H1 (cell line): ENCODE results near the gene SH3PXD2A. TPM values are rescaled to one million over a fixed set of nuclear protein-coding genes. Genes with fewer than 3 reads are reported as not detected.
A peak's percentile ranks its signal among the peaks of the same experiment; 100 is the strongest.

Experiments
- CTCF ChIA-PET: fragments of 300-600 bp; sonication (Branson Sonifier 250); formaldehyde crosslinking; loops from one replicate; lab custom pipeline; 2021; ENCODE audit not compliant: partially characterized antibody; lab: Charles Lee
- POLR2A ChIA-PET: fragments of 300-600 bp; sonication (Branson Sonifier 250); formaldehyde crosslinking; loops from one replicate; lab custom pipeline; 2021; ENCODE audit warnings: inconsistent platforms; ENCODE audit not compliant: partially characterized antibody; lab: Charles Lee
- DNase-seq, 2 experiments: peaks; one replicate each; pipeline versions ENCODE4 v3.0.0 to v3.0.0-alpha.2; 2010 to 2022; ENCODE audit warnings: low spot score in 2 of 2, low read depth in 1 of 2, mixed read lengths in 1 of 2
- FAIRE-seq: peaks from 2 replicates; lab custom pipeline; 2011; peaks lifted over from hg19 to GRCh38; lab: Jason Lieb, UNC
- H2AFZ ChIP-seq: 2 replicates; pipeline ENCODE4 v1.8.1; 2012; ENCODE audit warnings: low read length, inconsistent platforms
- H2AK5ac ChIP-seq: 2 replicates; pipeline ENCODE4 v1.6.1; 2013; ENCODE audit warnings: low read depth, low read length
- H2BK120ac ChIP-seq: replicated peaks from 2 replicates; pipeline ENCODE3; 2013; ENCODE audit warnings: low read depth, low read length, inconsistent platforms
- H2BK12ac ChIP-seq: 2 replicates; pipeline ENCODE4 v1.6.1; 2013; ENCODE audit warnings: low read depth, low read length
- H2BK15ac ChIP-seq: 2 replicates; pipeline ENCODE4 v1.6.1; 2013; ENCODE audit warnings: low read length
- H2BK20ac ChIP-seq: 2 replicates; pipeline ENCODE4 v1.6.1; 2013; ENCODE audit warnings: low read length
- H2BK5ac ChIP-seq: 2 replicates; pipeline ENCODE4 v1.6.1; 2013; ENCODE audit warnings: low read depth, low read length
- H3K14ac ChIP-seq: 2 replicates; pipeline ENCODE4 v1.6.1; 2013; ENCODE audit warnings: inconsistent platforms; ENCODE audit not compliant: insufficient read length
- H3K18ac ChIP-seq: 2 replicates; pipeline ENCODE4 v1.6.1; 2013; ENCODE audit warnings: low read length; ENCODE audit errors: extremely low read depth
- H3K23ac ChIP-seq: 2 replicates; pipeline ENCODE4 v1.6.1; 2013; ENCODE audit warnings: inconsistent platforms; ENCODE audit not compliant: insufficient read length
- H3K23me2 ChIP-seq: 2 replicates; pipeline ENCODE4 v1.6.1; 2013; ENCODE audit warnings: low read depth, low read length
- H3K27ac ChIP-seq: 2 replicates; pipeline ENCODE4 v1.6.1; 2011; ENCODE audit warnings: low read depth, low read length, inconsistent platforms
- H3K27me3 ChIP-seq, 4 experiments: replicated peaks in 1 of 4; 1 replicate in 1 of 4; 2 replicates in 3 of 4; pipeline versions ENCODE4 v1.6.1 to v1.8.1; 2011 to 2013; ENCODE audit warnings: low read length in 3 of 4, mild to moderate bottlenecking in 3 of 4, inconsistent platforms in 2 of 4, mixed read lengths in 2 of 4, moderate library complexity in 1 of 4; ENCODE audit not compliant: control insufficient read depth in 3 of 4, insufficient read depth in 3 of 4; ENCODE audit errors: extremely low read depth in 1 of 4
- H3K36me3 ChIP-seq, 4 experiments: 2 replicates each; pipeline versions ENCODE4 v1.6.1 to v1.8.1; 2011 to 2013; ENCODE audit warnings: mild to moderate bottlenecking in 4 of 4, low read length in 3 of 4, moderate library complexity in 2 of 4, control low read depth in 1 of 4, inconsistent platforms in 1 of 4; ENCODE audit not compliant: insufficient read depth in 4 of 4, control insufficient read depth in 2 of 4
- H3K4ac ChIP-seq: replicated peaks from 2 replicates; pipeline ENCODE3; 2013; ENCODE audit warnings: low read length, low read depth, mixed read lengths, inconsistent platforms; ENCODE audit not compliant: insufficient read length
- H3K4me1 ChIP-seq, 4 experiments: replicated peaks in 1 of 4; 1 replicate in 1 of 4; 2 replicates in 3 of 4; pipeline versions ENCODE4 v1.6.1 to v1.8.1; 2011 to 2013; ENCODE audit warnings: low read length in 3 of 4, inconsistent platforms in 2 of 4, mixed read lengths in 1 of 4; ENCODE audit not compliant: insufficient read depth in 4 of 4, control insufficient read depth in 3 of 4
- H3K4me2 ChIP-seq, 2 experiments: 2 replicates each; pipeline versions ENCODE4 v1.6.1 to v1.8.1; 2011 to 2013; ENCODE audit warnings: low read depth in 2 of 2, low read length in 2 of 2, control low read depth in 1 of 2, inconsistent platforms in 1 of 2, mild to moderate bottlenecking in 1 of 2; ENCODE audit not compliant: insufficient read depth in 1 of 2
- H3K4me3 ChIP-seq, 4 experiments: fragments of 200-600, 300-600 bp in 1 of 4; sonication (generic), shearing (Covaris generic), sonication (Bioruptor Twin) in 1 of 4; 2 replicates each; pipeline versions ENCODE4 v1.5.1 to v1.8.1; 2011 to 2016; ENCODE audit warnings: low read length in 4 of 4, low read depth in 3 of 4, control low read depth in 2 of 4, inconsistent platforms in 2 of 4, mild to moderate bottlenecking in 2 of 4, mixed read lengths in 1 of 4, moderate library complexity in 1 of 4; ENCODE audit not compliant: insufficient read depth in 2 of 4; ENCODE audit errors: extremely low read depth in 1 of 4
- H3K56ac ChIP-seq: replicated peaks from 2 replicates; pipeline ENCODE3; 2013; ENCODE audit warnings: low read depth, mild to moderate bottlenecking, mixed read lengths, low read length, inconsistent platforms; ENCODE audit not compliant: insufficient read length
- H3K79me1 ChIP-seq: 2 replicates; pipeline ENCODE4 v1.6.1; 2013; ENCODE audit warnings: low read depth, low read length, control low read depth
- H3K79me2 ChIP-seq, 2 experiments: 2 replicates each; pipeline versions ENCODE4 v1.6.1 to v1.8.1; 2012 to 2013; ENCODE audit warnings: low read length in 2 of 2, mild to moderate bottlenecking in 2 of 2, inconsistent platforms in 1 of 2; ENCODE audit not compliant: insufficient read depth in 2 of 2, control insufficient read depth in 1 of 2
- H3K9ac ChIP-seq, 4 experiments: replicated peaks in 1 of 4; 1 replicate in 1 of 4; 2 replicates in 3 of 4; pipeline versions ENCODE4 v1.6.1 to v1.8.1; 2011 to 2013; ENCODE audit warnings: low read depth in 3 of 4, low read length in 3 of 4, control low read depth in 2 of 4, mild to moderate bottlenecking in 2 of 4, moderate library complexity in 2 of 4, inconsistent platforms in 1 of 4; ENCODE audit errors: extremely low read depth in 1 of 4
- H3K9me3 ChIP-seq, 2 experiments: 2 replicates each; pipeline versions ENCODE4 v1.6.1 to v1.8.1; 2012 to 2013; ENCODE audit warnings: mild to moderate bottlenecking in 2 of 2, moderate library complexity in 2 of 2, control low read depth in 1 of 2, inconsistent platforms in 1 of 2, low read depth in 1 of 2, low read length in 1 of 2, mixed read lengths in 1 of 2; ENCODE audit not compliant: insufficient read depth in 2 of 2
- H4K20me1 ChIP-seq, 2 experiments: replicated peaks in 1 of 2; 2 replicates each; pipeline versions ENCODE3 to v1.8.1; 2011 to 2013; ENCODE audit warnings: inconsistent platforms in 2 of 2, low read length in 2 of 2, mild to moderate bottlenecking in 1 of 2; ENCODE audit not compliant: insufficient read depth in 2 of 2, control insufficient read depth in 1 of 2
- H4K5ac ChIP-seq: 2 replicates; pipeline ENCODE4 v1.6.1; 2013; ENCODE audit warnings: low read length, low read depth, mixed read lengths, inconsistent platforms; ENCODE audit not compliant: insufficient read length
- H4K8ac ChIP-seq: 2 replicates; pipeline ENCODE4 v1.8.0; 2013; ENCODE audit warnings: mild to moderate bottlenecking, moderate library complexity, low read length, inconsistent platforms; ENCODE audit not compliant: insufficient read depth; ENCODE audit errors: extremely low read depth
- H4K91ac ChIP-seq: replicated peaks from 2 replicates; pipeline ENCODE3; 2013; ENCODE audit warnings: low read length, mixed read lengths, inconsistent platforms; ENCODE audit not compliant: insufficient read length
- CHD2 ChIP-seq: IDR thresholded peaks from 2 replicates; pipeline ENCODE4 v1.6.1; 2012; ENCODE audit warnings: low read length, improper control_type of control experiment
- EP300 ChIP-seq, 2 experiments: IDR thresholded peaks; 1 replicate in 1 of 2; 2 replicates in 1 of 2; pipeline ENCODE4 v1.6.1; 2011 to 2012; ENCODE audit warnings: low read depth in 2 of 2, low read length in 2 of 2, mild to moderate bottlenecking in 2 of 2, borderline replicate concordance in 1 of 2, inconsistent platforms in 1 of 2, moderate library complexity in 1 of 2
- KDM5A ChIP-seq: fragments of 200-600 bp; IDR thresholded peaks from 2 replicates; pipeline ENCODE4 v1.7.1; 2012; ENCODE audit warnings: mild to moderate bottlenecking, low read length, inconsistent platforms, mixed read lengths
- NRF1 ChIP-seq: IDR thresholded peaks from 2 replicates; pipeline ENCODE4 v1.6.1; 2011; ENCODE audit warnings: mild to moderate bottlenecking, low read depth, low read length, improper control_type of control experiment
- POU5F1 ChIP-seq: IDR thresholded peaks from 2 replicates; pipeline ENCODE4 v1.6.1; 2011; ENCODE audit warnings: low read depth, mild to moderate bottlenecking, low read length, moderate library complexity
- RAD21 ChIP-seq, 2 experiments: IDR thresholded peaks in 1 of 2; conservative IDR thresholded peaks in 1 of 2; 2 replicates each; pipeline ENCODE4 v1.6.1; 2011; ENCODE audit warnings: low read depth in 2 of 2, low read length in 2 of 2, improper control_type of control experiment in 1 of 2, inconsistent platforms in 1 of 2, mild to moderate bottlenecking in 1 of 2, moderate library complexity in 1 of 2
- SIX5 ChIP-seq: IDR thresholded peaks from 2 replicates; pipeline ENCODE4 v1.6.1; 2011; ENCODE audit warnings: mild to moderate bottlenecking, low read depth, low read length
- SRF ChIP-seq: IDR thresholded peaks from 2 replicates; pipeline ENCODE4 v1.6.1; 2011; ENCODE audit warnings: mild to moderate bottlenecking, low read depth, low read length, moderate library complexity
- TAF1 ChIP-seq: IDR thresholded peaks from 2 replicates; pipeline ENCODE4 v1.6.1; 2011; ENCODE audit warnings: mild to moderate bottlenecking, low read depth, low read length
- WGBS, 2 experiments: shearing (Covaris generic) in 1 of 2; methylation state at CpG; one replicate each; pipeline versions ENCODE4 v1.1.6 to v1.1.7; 2013 to 2015; ENCODE audit warnings: low lambda C conversion rate in 2 of 2, mixed read lengths in 2 of 2, inconsistent platforms in 1 of 2, low coverage in 1 of 2, missing lambda C conversion rate in 1 of 2; ENCODE audit not compliant: insufficient replicate concordance in 2 of 2, insufficient coverage in 1 of 2, insufficient read length in 1 of 2; ENCODE audit errors: extremely low coverage in 1 of 2, missing lambda C conversion rate in 1 of 2; 5-methylcytosine and 5-hydroxymethylcytosine counted together
- polyA plus RNA-seq, 7 experiments: library from polyadenylated mRNA; depleted of rRNA in 3 of 7; stranded (reverse) in 5 of 7; unstranded in 2 of 7; fragments of >200 nt in 5 of 7; fragments of 200-250 nt in 2 of 7; gene quantifications; 1 replicate in 5 of 7; 2 replicates in 1 of 7; 4 replicates in 1 of 7; pipeline versions ENCODE4 v1.2.1 to v1.2.3, GENCODE V29; 2011 to 2013; ENCODE audit warnings: missing spikeins in 2 of 7, mixed read lengths in 2 of 7
- total RNA-seq: library from RNA; stranded (reverse); fragmentation: NEBNext Ultra II Directional; extraction: Animal tissue kit (Norgen Biotek cat#: 25700); gene quantifications from 2 replicates; pipeline ENCODE4 v1.2.1, GENCODE V29; 2021
- TF ChIP-seq, protein P1 (sequence below): IDR thresholded peaks from 2 replicates; pipeline ENCODE4 v1.6.1; 2011; ENCODE audit warnings: low read depth, mild to moderate bottlenecking, low read length; ENCODE audit not compliant: insufficient read depth
- TF ChIP-seq, protein P2 (sequence below): IDR thresholded peaks from 2 replicates; pipeline ENCODE4 v1.6.1; 2012; ENCODE audit warnings: low read length, inconsistent platforms

The SH3PXD2A gene
- total and polyA plus RNA-seq, 2 of the 8 experiments (the other 6 are each of a cell fraction or from before 2014, with no cell fraction given): 5.4 to 16.3 TPM

DNA sequence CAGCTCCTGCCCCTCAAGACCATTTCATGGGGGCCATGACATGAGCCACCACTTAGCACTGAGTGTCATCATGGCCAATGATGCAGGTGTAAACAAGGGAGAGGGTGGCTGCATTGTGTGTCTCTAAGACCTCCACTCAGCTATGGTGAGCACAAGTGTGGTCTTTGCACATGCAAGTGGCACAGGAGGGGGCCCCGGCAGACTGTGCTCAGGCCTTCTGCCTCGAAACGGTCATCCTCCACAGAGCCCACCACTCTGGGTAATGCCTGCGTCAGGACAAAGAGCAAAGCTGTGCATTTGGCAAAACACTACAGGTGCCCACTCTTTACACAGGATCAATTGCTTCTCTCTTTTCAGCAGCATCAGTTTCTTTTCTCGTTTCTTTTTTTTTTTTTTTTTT is 125.5 kb downstream of the SH3PXD2A start:
- H4K8ac ChIP-seq: no peak overlapping the region
- H3K36me3 ChIP-seq: no peaks in the 10 kb centered on the region
- H3K23me2 ChIP-seq: no peaks in the 10 kb centered on the region
- 52% methylated on average over 4 of the region's 5 CpGs; no CpG with 5 or more reads in 1 of the 2 experiments for WGBS, 2 experiments
- no peak for FAIRE-seq
- H2AK5ac ChIP-seq: 0 out of 2 replicates have a peak overlapping the region, but pooled peaks have one; percentile 28
- no peak overlapping the region for H2BK15ac ChIP-seq
- peak overlapping the region in 1 of 2 experiments; percentile 15; a peak in 1 of 4 replicates for H3K4me2 ChIP-seq
- H3K79me2 ChIP-seq: no peaks in the 10 kb centered on the region
- H2AFZ ChIP-seq: no peak overlapping the region
- no peak overlapping the region for H3K56ac ChIP-seq
- peak overlapping the region; percentile 56 for H2BK5ac ChIP-seq
- H3K4me1 ChIP-seq: peaks cover 0 to 18% (median 12%) of the 10 kb centered on the region in 4 experiments; a peak in 6 of 7 replicates
- no peaks in the 10 kb centered on the region for H4K20me1 ChIP-seq
- H3K27me3 ChIP-seq: no peaks in the 10 kb centered on the region
- no peaks in the 10 kb centered on the region for H3K79me1 ChIP-seq
- H3K14ac ChIP-seq: no peak overlapping the region
- no peak overlapping the region for H3K4ac ChIP-seq
- no peak overlapping the region for H2BK20ac ChIP-seq
- no peak overlapping the region for H3K18ac ChIP-seq
- no peak overlapping the region for H4K91ac ChIP-seq
- no peaks in the 10 kb centered on the region for H3K9me3 ChIP-seq
- H3K23ac ChIP-seq: no peak overlapping the region
- no peak overlapping the region; a peak in 1 of 7 replicates for H3K9ac ChIP-seq
- DNase-seq: no peak
- ChIA-PET POLR2A (interaction anchor here (1.2 to 1.5 kb wide), 2 partner anchors 11 to 39 kb away, joined by 3 read pairs; no protein-coding TSS in a partner anchor), CTCF (interaction anchor here (0.6 to 23.1 kb wide), 19 partner anchors 8 to 158 kb away, joined by 3 to 304 read pairs (median 5); no protein-coding TSS in a partner anchor)
- peak overlapping the region; percentile 62; the same call in 1 of the 2 replicates for H2BK12ac ChIP-seq
- H4K5ac ChIP-seq: no peak overlapping the region
- H2BK120ac ChIP-seq: no peak overlapping the region
- H3K27ac ChIP-seq: no peak overlapping the region
- no peak overlapping the region for H3K4me3 ChIP-seq
- TF ChIP-seq SRF (no peak), SIX5 (no peak), CHD2 (no peak), NRF1 (no peak), KDM5A (no peak), RAD21 (IDR thresholded peaks at IDR 0.05 in 1 of 2, conservative IDR thresholded peaks at IDR 0.05 in 1 of 2; ENCODE audit: low read depth in 2 of 2, low read length in 2 of 2) (no peak), TAF1 (no peak), EP300 (IDR thresholded peaks at IDR 0.05; ENCODE audit: borderline replicate concordance in 1 of 2, low read depth in 2 of 2, low read length in 2 of 2) (no peak), POU5F1 (no peak)
- TF ChIP-seq, protein P1, sequence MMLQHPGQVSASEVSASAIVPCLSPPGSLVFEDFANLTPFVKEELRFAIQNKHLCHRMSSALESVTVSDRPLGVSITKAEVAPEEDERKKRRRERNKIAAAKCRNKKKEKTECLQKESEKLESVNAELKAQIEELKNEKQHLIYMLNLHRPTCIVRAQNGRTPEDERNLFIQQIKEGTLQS: no peak
- TF ChIP-seq, protein P2, sequence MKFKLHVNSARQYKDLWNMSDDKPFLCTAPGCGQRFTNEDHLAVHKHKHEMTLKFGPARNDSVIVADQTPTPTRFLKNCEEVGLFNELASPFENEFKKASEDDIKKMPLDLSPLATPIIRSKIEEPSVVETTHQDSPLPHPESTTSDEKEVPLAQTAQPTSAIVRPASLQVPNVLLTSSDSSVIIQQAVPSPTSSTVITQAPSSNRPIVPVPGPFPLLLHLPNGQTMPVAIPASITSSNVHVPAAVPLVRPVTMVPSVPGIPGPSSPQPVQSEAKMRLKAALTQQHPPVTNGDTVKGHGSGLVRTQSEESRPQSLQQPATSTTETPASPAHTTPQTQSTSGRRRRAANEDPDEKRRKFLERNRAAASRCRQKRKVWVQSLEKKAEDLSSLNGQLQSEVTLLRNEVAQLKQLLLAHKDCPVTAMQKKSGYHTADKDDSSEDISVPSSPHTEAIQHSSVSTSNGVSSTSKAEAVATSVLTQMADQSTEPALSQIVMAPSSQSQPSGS: no peak
